Measurements from ENCODE around the gene WDR4.
A peak's percentile ranks its signal among the peaks of the same experiment; 100 is the strongest.
"Not testable (repeated sequence)": the region's sequence is repeated elsewhere in the genome, so short reads cannot be mapped to it uniquely, and the experiment has no call there.

WDR4 gene

GRCh38 chr21:42878993-42879787, at the start of gene WDR4:
WDR4 (minus strand) TSS chr21:42879539; CDS start chr21:42879495, 44 bp downstream.
- no peak for TF ChIP-seq CTCF (conservative IDR thresholded peaks at IDR 0.05; ENCODE audit: low read depth, low read length)
- peak within 1 kb of the TSS; percentile 93 for H3K4me3 ChIP-seq (ENCODE audit: low read length)
- DNase-seq (ENCODE audit: low read depth) = peak; percentile 93

GRCh38 chr21:42927474-42928200, 48.3 kb upstream of the WDR4 start:
- DNase-seq (ENCODE audit: low read depth); H3K4me3 ChIP-seq (ENCODE audit: low read length): not testable (repeated sequence)

- no peak within 1 kb of the TSS for H3K4me3 ChIP-seq (ENCODE audit: low read length)
- no peak for TF ChIP-seq CTCF (conservative IDR thresholded peaks at IDR 0.05; ENCODE audit: low read depth, low read length)
- DNase-seq (ENCODE audit: low read depth) = no peak
Observed at GRCh38 chr21:42925114-42925926, 46.0 kb upstream of the WDR4 start, which contains the start of gene ERVH48-1. ERVH48-1 (minus strand) TSS chr21:42925630; CDS start chr21:42919006, 6,624 bp downstream.

- H3K4me3 ChIP-seq (ENCODE audit: low read length) = no peak overlapping the region
- DNase-seq (ENCODE audit: low read depth) = no peak
- TF ChIP-seq CTCF (conservative IDR thresholded peaks at IDR 0.05; ENCODE audit: low read depth, low read length) = no peak
Observed at GRCh38 chr21:42924433-42924751, 45.1 kb upstream of the WDR4 start.

GRCh38 chr21:42923553-42924432, 44.5 kb upstream of the WDR4 start:
- DNase-seq (ENCODE audit: low read depth) = peak; percentile 56
- no peak overlapping the region for H3K4me3 ChIP-seq (ENCODE audit: low read length)
- TF ChIP-seq CTCF (conservative IDR thresholded peaks at IDR 0.05; ENCODE audit: low read depth, low read length) = peak; percentile 89

GRCh38 chr21:42922918-42923317, 43.6 kb upstream of the WDR4 start:
- TF ChIP-seq CTCF (conservative IDR thresholded peaks at IDR 0.05; ENCODE audit: low read depth, low read length) = no peak
- no peak overlapping the region for H3K4me3 ChIP-seq (ENCODE audit: low read length)
- no peak for DNase-seq (ENCODE audit: low read depth)
